COLO668 (cell line): ENCODE measurements around the gene HIVEP3.

Experiments used
- DNase-seq: peaks from one replicate; lab custom pipeline; 2025; ENCODE audit not compliant: unreplicated experiment; lab: John Stamatoyannopoulos, UW

The HIVEP3 gene

DNA sequence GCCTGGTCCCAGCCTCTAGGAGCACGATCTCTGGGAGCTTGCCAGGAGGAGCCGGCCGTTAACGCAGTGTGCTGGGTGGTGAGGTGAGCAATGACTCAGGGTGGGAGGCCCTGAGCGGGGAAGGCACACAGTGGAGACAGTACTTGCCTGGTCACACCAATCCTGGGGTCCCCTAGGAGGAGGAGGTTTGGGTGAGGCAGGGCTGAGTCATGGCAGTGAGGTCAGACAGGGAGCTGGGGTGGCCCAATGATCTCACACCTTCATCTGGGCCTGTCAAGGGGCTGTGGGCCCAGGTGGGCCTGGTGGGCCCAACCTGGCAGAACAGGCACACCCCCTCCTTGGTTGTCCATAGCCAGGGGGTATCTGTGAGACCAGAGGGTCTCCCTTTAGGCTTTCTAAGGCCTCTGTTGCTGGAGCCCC is 425.6 kb downstream of the HIVEP3 start:
- no peak for DNase-seq

DNA sequence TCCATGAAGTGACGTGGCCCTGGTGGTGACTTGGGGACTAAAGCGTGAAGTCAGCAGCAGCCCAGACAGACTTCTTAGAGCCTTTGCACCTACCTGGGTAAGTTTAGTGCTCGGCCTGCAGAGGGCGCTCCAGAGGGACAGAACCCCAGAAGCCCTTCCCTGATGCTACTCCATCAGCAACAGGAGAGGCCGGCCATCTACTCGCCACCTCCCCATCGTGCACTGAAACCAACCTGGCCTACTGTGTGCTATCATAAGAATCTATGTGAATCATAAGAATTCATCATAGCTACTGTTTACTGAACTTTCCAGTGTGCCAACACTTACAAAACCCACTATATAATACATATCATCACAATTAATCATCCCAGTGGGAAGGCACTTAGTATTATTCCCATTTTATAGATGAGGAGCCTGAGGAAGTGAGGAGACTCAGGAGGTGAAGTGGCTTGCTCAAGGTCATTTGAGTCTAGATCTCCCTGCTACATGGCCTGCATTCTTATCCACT is 426.3 kb downstream of the HIVEP3 start:
- DNase-seq: peak; percentile 77

DNA sequence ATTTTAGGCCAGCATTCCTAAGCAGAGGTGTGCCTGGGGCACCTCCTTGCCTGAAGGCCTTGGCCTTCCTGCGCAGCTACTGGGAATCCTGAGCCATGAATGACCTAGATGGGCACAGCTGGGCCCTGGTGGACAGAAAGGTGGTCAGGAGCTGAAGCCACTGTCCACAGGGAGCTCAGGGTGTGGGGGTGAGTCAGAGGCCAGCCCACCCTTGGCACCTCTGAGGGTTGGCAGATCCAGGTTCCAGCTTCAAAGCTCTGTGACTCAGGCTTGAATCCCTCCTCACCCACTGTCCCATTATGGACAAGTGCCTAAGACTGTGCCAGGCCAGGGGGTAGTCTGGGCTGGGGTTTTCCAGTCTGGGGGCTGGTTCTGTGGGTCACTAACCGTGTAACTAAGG is 427.8 kb downstream of the HIVEP3 start:
- no peak for DNase-seq

DNA sequence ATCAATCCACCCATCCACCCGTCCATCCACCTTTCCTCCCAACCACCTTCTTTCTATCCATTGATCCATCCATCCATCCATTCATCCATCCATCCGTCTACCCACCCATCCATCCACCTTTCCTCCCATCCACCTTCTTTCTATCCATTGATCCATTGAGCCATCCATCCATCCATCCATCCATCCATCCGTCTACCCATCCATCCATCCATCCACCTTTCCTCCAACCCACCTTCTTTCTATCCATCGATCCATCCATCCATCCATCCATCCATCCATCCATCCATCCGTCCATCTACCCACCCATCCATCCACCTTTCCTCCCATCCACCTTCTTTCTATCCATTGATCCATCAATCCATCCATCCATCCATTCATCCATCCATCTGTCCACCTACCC is 429.2 kb downstream of the HIVEP3 start:
- no peak for DNase-seq

DNA sequence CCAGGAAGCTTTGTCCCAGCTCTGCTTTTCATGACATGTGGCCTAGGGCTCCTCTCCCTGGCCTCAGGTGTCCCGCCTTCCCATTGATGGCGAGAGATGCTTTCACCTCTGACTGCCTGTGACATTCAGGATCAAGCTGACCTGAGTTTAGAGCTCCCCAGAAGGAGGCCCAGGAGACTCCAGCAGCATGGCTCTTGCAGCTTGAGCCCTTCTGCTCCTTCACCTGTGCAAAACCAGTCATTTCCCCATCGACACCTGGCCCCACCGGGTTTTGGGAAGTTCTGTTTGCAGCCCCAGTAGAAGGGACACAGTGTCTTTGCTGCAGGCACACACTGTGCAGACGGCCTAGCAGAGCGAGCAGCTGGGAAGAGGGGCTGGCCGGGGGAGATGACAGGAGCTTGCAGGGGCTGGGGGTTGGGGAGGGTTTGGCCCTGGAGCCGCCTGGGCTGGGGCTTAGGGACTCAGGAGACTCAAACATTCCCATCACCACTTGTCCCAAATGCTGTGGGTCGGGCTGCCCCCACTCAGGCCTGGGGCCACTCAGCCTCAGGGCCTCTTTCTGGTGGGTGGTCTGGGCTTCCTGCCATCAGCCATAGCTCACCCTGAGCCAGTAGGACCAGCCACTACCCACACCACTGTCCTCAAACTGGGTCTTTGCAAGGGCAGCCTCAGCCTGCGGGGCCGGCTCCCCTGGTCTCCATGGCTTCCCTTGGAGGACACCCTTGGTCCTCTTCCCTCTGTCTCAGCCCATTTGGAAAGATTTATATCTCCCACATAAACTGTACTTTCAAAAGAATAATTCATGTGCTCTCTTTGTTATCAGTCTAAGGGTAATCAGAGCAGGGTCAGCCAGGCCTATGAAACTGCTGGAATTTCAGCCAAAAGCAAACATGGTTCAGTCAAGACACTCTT is 430.4 kb downstream of the HIVEP3 start:
- peak; percentile 31 for DNase-seq

DNA sequence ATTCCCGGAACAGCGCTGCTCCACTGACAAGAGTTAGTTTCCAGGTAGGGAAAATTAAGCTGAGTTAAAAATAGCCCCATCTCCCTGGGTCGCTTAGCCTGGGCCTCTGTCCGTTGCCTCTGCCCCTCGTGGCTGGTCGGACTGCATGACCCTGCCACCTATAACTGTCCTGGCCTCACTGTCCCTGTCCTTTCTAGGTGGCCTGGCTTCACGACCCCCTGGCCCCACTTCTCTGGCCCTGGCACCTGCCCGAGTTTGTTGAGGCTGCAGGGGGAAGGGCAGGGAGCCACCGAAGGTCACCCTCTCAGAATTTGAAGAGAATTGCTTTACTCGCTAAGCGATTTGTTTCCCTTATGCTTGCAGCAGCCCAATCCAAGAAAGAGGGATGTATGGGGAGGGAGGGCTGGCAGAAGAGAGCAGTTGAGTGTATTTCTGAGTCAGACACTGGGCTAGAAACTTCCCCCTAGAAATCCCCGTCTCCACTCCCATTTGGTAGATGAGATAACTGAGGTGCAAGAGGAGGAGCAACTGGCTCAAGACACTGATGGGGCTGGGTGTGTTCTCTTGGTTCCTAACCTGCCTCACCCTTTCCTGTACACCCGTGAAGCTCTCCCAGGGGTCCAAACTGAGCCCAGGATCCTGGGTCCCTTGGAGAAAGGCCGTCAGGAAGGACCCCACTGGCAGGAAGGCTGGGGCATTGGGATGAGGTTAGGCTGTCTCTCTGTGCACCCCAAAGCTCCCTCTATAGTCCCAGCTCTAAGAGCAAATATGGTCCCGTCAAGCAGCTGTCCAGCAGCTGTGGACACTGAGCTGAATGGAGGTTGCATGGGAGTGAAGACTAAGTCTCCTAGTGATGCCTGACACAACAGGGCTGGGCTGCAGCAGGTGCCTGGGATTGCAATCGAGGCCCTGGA is 431.3 kb downstream of the HIVEP3 start:
- DNase-seq: no peak

DNA sequence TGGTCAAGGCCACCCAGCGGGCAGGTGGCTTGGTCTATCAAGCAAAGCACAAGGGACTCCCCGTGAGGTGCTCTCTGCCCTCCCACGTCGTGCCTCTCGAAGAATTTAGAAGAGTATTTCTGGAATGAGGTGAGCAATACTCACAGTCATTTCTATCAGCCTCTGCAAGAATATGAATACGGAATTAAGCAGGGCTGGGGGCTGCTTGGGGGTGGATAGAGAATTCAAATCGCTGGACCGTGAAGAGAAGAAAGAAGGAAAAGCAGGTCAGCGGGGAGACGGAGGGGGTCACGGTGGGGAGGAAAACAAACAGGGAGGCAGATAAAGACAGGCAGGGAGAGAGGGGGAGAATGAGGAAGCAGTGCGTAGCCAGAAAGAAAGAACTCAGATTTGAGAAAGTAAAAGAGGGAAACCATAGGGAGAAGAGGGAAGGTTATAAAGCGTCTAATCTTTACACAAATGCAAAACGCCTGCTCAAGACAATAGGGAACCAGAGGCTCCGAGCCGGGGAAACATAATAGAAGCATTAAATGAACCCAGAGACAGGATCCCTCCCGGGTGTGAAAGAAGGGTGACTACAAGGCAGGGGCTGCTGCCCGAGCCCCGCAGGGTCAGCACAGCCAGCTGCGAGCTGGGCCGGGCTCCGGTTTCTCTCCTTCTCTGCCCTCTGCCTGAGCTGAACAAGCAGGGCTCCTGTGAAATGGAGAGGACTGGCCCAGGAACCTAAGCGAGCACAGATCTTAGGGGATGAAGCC is 432.2 kb downstream of the HIVEP3 start:
- no peak for DNase-seq

DNA sequence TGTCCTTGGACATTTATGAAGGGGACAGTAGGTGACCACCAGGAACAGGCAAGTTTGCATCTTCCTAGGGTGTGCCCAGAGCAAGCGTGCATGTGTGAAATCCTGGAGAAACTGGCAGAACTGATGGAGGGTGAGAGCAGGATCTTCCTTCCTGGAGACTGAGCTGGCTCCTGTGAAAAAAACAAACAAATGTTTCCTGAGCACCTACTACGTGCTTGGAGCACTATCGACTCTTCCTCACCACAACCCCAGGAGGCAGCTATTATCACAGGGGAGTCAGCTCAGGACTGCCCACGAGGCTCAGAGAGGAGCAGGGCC is 432.7 kb downstream of the HIVEP3 start:
- DNase-seq: no peak

DNA sequence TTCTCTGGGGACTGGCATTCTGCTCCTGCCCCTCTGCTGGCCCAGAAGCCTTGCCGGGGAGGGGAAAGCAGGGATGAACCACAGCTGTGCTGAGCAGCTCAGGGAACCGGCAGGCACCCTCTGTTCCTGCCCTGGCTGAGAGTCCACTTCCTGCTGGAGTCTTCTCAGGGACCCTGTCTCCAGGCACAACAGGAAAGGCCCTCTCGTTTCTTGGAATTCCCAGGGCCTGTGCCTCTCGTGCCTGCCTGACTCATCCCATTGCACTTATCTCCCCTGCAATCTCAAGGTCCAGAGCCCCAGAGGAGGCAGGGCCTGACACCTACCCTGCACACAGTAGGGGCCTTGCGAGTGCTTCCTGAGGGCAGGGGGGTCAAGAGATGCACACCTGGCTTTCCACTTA is 433.1 kb downstream of the HIVEP3 start:
- no peak for DNase-seq

DNA sequence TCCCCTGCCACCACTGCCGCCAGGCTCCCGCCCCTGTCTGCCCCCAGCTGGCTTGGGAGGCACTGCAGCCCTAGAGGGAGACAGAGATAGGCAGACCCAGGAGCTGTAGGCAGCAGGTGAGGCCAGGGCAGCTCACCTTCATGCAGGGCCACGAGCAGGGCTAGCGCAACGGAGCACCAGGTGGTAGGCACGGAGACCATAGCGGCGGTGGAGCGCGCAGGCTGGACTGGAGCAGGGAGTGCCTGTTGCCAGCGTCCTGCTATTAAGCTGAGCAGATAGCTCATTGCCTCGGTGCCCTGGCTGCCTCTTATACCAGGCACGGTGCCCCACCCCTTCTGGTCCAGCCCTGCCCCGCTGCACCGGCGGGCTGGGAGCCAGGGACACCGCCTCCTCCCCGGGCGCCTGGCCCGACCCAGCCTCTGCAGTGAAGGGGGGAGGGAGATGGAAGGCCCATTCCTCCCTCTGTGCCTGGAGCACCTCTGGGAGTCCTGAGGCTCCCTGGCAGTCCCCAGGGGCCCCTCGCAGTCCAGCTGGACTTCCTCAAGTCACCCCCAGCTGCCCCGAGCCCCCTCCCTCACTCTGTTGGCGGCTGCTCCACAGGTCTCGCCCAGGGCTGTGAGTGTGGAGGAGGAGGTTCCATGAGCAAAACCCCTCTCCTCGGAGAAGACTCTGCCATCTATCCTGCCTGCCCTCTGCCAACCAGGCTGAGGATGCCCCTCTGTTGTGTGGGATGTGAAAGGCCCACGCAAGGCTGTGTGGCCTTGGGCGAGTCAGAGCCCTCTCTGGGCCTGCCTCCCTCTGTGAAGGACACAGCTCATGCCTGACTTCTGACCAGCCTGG is 434.1 kb downstream of the HIVEP3 start, which contains the start of gene EDN2:
TSS of gene EDN2 (minus strand) at position 282 of the 840 bp plus-strand sequence. CDS start at position 200, 82 bp downstream.
- peak; percentile 94 for DNase-seq

DNA sequence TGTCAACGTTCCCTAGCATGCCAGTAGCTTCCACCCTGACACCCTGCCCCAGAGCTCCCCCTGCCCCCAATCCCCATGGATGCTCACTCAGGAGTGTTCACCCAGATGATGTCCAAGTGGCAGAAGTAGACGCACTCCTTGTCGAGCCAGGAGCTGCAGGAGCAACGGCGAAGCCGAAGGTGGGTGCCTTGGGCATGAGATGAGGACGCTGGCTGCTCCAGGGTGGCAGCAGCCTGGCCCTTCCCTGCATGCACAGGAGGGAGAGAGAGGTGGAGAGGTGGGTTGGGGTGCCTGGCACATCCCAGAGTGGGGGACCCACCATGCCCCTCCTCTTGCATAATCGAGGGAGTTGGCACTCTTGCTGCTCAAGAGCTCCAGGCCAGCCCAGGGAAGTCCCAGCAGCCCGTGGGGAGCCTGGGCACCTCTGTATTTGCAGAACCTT is 434.7 kb downstream of the HIVEP3 start:
- no peak for DNase-seq

DNA sequence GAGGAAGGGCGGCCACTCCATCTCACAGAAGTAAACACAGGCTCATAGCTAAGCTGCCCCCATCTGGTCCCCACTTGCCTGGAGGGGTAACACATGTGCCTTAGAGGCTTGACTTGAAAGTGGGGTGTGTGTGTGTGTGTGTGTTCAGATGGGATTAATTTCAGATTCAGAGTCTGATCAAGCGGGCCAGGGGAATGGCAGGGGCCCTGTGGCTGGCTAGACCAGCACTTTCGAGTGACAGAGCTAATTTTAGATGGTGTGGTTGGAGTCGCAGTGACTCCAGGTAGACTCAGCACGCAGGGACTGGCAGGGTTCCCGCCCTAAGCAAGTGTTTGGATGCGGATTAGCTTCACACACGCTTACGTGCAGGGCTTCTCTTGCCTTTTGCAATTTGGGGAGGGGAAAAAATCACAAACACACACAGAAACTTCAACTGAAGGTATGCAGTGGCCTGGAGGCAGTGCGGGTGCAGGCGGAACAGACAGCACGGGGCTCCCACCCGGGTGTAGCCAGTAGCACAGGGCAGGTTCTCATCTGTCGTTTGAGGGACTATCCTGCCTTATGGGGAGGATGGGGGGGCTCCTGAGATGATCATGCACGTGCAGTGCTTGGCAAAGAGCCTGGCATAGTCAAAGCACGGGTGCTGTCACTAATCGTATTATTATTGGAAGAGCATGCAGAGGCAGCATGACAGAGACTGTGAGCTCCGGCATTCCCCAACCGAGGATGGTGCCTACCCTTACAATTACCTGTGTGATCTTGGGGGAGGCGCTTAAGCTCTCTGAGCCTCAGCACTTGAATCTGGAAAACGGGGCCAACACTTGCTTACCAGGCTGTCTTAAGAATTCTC is 435.5 kb downstream of the HIVEP3 start:
- DNase-seq: no peak

DNA sequence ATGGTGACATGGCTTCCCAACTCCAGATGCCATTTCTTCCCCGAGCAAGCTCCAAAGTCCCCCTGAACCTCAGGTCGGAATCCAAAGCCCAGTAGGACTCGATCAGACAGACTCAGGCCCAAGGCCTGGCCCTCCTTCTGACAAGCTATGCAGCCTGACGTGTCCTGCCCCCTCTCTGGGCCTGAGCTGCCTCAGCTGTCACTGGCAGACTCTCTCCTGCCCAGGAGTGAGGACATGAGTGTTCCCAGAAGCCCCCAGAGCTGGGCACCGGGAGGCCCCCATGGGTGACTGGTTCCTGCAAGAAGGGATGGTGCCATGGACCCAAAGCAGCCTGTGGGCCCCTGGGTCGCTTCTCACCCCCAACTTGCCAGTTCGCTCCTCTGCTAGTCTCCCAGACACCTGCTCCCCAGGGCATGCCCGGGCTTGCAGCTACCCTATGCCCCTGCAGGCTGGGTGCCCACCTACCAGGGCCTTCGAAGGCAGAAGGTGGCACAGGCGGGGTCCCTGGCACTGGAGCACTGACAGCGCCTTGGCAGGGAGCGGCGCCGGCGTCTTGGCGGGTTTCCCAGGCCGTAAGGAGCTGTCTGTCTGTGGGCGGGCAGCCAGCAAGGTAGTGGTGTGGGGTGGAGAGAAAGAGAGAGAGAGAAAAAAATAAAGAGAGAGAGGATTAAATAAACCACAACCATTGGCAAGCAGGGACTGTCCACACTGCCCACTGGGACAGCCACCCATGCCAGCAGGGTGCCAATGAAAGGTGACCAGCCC is 436.5 kb downstream of the HIVEP3 start:
- DNase-seq: peak; percentile 51

DNA sequence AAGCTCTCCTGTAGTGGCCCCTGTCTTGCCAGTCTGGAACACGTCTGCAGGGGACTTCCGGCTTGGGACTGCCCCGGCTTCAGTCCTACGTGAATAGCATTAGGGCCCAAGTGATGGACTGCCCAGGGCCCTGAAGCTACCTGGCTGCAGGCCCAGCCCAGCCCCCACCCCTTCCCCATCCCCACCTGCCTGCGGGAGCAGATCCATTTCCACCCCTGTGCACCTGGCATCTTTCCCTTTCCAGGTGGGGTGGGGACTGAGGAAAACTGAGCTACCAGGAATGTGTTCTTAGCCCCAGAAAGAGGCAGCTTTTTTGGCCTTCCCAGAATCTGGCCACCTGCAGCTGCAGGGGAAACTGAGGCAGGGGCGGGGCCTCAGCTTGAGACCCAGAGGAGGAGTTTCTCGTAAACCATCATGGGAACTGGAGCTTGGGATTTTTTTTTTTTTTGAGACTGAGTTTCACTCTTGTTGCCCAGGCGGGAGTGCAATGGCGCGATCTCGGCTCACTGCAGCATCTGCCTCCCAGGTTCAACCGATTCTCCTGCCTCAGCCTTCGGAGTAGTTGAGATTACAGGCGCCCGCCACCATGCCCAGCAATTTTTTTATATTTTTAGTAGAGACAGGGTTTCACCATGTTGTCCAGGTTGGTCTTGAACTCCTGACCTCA is 437.5 kb downstream of the HIVEP3 start:
- DNase-seq: peak; percentile 91

DNA sequence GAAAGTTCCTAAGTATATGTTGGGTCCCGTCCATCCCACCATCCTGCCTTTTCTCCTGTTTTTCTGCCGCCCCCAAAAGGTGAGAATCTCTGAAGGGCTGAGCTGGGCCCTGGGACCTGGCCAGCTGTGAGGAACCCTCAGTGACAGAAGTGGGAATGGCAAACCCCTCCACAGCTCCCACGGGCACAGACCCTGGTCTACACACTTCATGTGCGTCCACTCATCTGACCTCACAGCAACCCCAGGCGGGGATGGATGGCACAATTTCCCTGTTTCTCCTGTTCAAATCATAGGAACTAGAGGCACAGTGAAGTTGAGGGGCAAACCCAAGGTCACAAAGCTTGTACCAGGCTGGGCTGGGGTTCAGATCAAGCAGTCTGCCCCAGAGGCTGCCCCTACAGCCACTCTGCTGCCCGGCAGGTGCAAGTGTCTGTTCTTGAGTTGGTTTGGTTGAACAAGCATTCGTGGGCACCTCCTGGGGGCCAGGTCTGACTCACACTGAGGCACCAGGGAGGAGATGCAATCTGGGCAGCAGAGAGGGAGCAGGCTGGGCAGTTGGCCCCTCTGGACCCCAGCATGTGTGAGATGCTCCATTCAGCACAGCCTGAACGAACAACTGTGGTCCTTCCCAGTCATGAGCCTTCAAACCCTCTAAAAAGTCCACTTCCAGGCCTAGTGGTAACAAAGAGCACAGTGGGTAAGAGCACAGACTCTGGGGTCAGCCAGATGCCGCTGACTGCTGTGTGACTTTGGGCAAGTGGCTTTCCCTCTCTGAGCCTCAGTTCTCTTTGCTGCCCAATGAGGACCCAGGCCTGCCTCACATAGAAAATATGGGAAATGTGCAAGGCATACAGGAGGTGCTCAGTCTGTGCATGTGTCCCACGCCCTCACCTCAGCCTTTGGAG is 438.3 kb downstream of the HIVEP3 start:
- no peak for DNase-seq

DNA sequence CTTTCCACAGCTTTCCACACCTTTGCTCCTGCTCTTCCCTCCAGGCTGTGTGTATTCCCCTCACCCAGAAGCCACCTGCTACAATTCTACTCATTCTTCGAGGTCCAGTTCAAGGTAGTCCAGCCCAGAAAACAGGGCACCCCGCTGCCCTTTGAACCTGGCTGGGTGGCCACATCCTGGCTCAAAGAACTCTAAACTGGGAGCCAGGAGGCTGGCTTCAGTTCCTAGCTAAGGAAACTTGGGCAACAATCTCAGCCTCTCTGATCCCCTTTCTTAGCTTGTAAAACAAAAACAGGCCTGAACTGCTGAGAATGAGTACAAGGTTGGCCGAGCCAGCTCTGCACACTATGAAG is 438.9 kb downstream of the HIVEP3 start:
- DNase-seq: no peak
